Thymus (tissue), 11 donors: ENCODE measurements around the gene STAB2. TPM values are rescaled to one million over a fixed set of nuclear protein-coding genes. Genes with fewer than 3 reads are reported as not detected.
"Not testable (repeated sequence)": the region's sequence is repeated elsewhere in the genome, so short reads cannot be mapped to it uniquely, and the experiment has no call there.

Experiments
- DNase-seq, 9 donors: peaks; one replicate each; pipeline ENCODE4 v3.0.0-alpha.2; 2013; ENCODE audit warnings: low spot score in 9 of 9, low read depth in 6 of 9, missing footprints in 1 of 9
- H3K27ac ChIP-seq, 2 donors: one replicate each; pipeline ENCODE4 v1.5.1; 2013; ENCODE audit warnings: control low read depth in 1 of 2, low read depth in 1 of 2, low read length in 1 of 2, mild to moderate bottlenecking in 1 of 2, moderate library complexity in 1 of 2
- H3K27me3 ChIP-seq, 2 donors: one replicate each; pipeline ENCODE4 v1.5.1; 2013; ENCODE audit warnings: low read length in 1 of 2; ENCODE audit not compliant: control insufficient read depth in 2 of 2, insufficient read depth in 1 of 2
- H3K36me3 ChIP-seq, 2 donors: one replicate each; pipeline ENCODE4 v1.5.1; 2013; ENCODE audit warnings: low read length in 1 of 2, mild to moderate bottlenecking in 1 of 2, moderate library complexity in 1 of 2; ENCODE audit not compliant: control insufficient read depth in 2 of 2, insufficient read depth in 2 of 2
- H3K4me1 ChIP-seq, 2 donors: one replicate each; pipeline ENCODE4 v1.5.1; 2013; ENCODE audit warnings: low read length in 2 of 2; ENCODE audit not compliant: control insufficient read depth in 2 of 2, insufficient read depth in 2 of 2
- H3K4me3 ChIP-seq, 2 donors: one replicate each; pipeline ENCODE4 v1.5.1; 2013; ENCODE audit warnings: low read length in 2 of 2, control low read depth in 1 of 2, mild to moderate bottlenecking in 1 of 2
- H3K9me3 ChIP-seq, 2 donors: one replicate each; pipeline ENCODE4 v1.5.1; 2013; ENCODE audit warnings: low read length in 1 of 2, mild to moderate bottlenecking in 1 of 2; ENCODE audit not compliant: control insufficient read depth in 2 of 2, insufficient read depth in 1 of 2
- WGBS: extraction: QIAGEN DNeasy Blood & Tissue Kit; methylation state at CpG from one replicate; pipeline ENCODE4 v1.1.7; 2013; 5-methylcytosine and 5-hydroxymethylcytosine counted together
- polyA plus RNA-seq: library from polyadenylated mRNA; stranded (reverse); fragments of 200-250 nt; gene quantifications from one replicate; pipeline ENCODE4 v1.2.3, GENCODE V29; 2013
- total RNA-seq: library from RNA; stranded (reverse); fragments of 120-200 nt; gene quantifications from one replicate; pipeline ENCODE4 v1.2.4, GENCODE V29; 2013
- donor health status: healthy.

Gene STAB2
- total and polyA plus RNA-seq, 2 donors = 0.11 to 0.24 TPM

- Histone ChIP-seq H3K27ac (no peak overlapping the region), H3K9me3 (no peaks in the 10 kb centered on the region), H3K27me3 (no peaks in the 10 kb centered on the region), H3K36me3 (no peaks in the 10 kb centered on the region), H3K4me3 (no peak overlapping the region), H3K4me1 (no peaks in the 10 kb centered on the region)
- WGBS = 96% methylated on average over 4 of the region's 4 CpGs
- no peak for DNase-seq
These were observed 219.7 kb downstream of the STAB2 start for GRCh38 chr12:103806803-103807202.

- no peak overlapping the region for H3K4me3 ChIP-seq
- no peaks in the 10 kb centered on the region for H3K4me1 ChIP-seq
- no peak overlapping the region for H3K27ac ChIP-seq
- no peak for DNase-seq
- WGBS = 95% methylated on average over 9 of the region's 9 CpGs
- H3K9me3 ChIP-seq = no peaks in the 10 kb centered on the region
- no peaks in the 10 kb centered on the region for H3K27me3 ChIP-seq
- H3K36me3 ChIP-seq = no peaks in the 10 kb centered on the region
These were observed 220.6 kb downstream of the STAB2 start for GRCh38 chr12:103807561-103808238.

GRCh38 chr12:103808239-103808880, 221.3 kb downstream of the STAB2 start:
- H3K9me3 ChIP-seq = no peaks in the 10 kb centered on the region
- H3K27ac ChIP-seq = no peak overlapping the region
- 94% methylated on average over 6 of the region's 6 CpGs for WGBS
- H3K27me3 ChIP-seq = no peaks in the 10 kb centered on the region
- no peaks in the 10 kb centered on the region for H3K4me1 ChIP-seq
- no peak for DNase-seq
- H3K36me3 ChIP-seq = no peaks in the 10 kb centered on the region
- H3K4me3 ChIP-seq = no peak overlapping the region

- H3K4me1 ChIP-seq = no peaks in the 10 kb centered on the region
- H3K4me3 ChIP-seq = no peak overlapping the region
- no peaks in the 10 kb centered on the region for H3K9me3 ChIP-seq
- 97% methylated on average over 4 of the region's 4 CpGs for WGBS
- no peaks in the 10 kb centered on the region for H3K27me3 ChIP-seq
- no peak for DNase-seq
- no peak overlapping the region for H3K27ac ChIP-seq
- H3K36me3 ChIP-seq = no peaks in the 10 kb centered on the region
These were observed 222.1 kb downstream of the STAB2 start for GRCh38 chr12:103809154-103809553.

GRCh38 chr12:103809639-103810038, 222.6 kb downstream of the STAB2 start:
- H3K27me3 ChIP-seq, H3K4me1 ChIP-seq, H3K4me3 ChIP-seq, DNase-seq, H3K27ac ChIP-seq, H3K9me3 ChIP-seq, H3K36me3 ChIP-seq: not testable (repeated sequence)
- 88% methylated on average over 7 of the region's 7 CpGs for WGBS

GRCh38 chr12:103810111-103810510, 223.0 kb downstream of the STAB2 start:
- no peaks in the 10 kb centered on the region for H3K27me3 ChIP-seq
- WGBS = 87% methylated on average over 5 of the region's 5 CpGs
- no peak overlapping the region for H3K27ac ChIP-seq
- no peak overlapping the region for H3K4me3 ChIP-seq
- no peaks in the 10 kb centered on the region for H3K4me1 ChIP-seq
- H3K36me3 ChIP-seq = no peaks in the 10 kb centered on the region
- DNase-seq = no peak
- no peaks in the 10 kb centered on the region for H3K9me3 ChIP-seq

GRCh38 chr12:103811791-103812190, 224.7 kb downstream of the STAB2 start:
- Histone ChIP-seq H3K9me3 (no peaks in the 10 kb centered on the region), H3K4me1 (no peaks in the 10 kb centered on the region), H3K27ac (no peak overlapping the region), H3K27me3 (no peaks in the 10 kb centered on the region), H3K36me3 (no peaks in the 10 kb centered on the region), H3K4me3 (no peak overlapping the region)
- no peak for DNase-seq
- 90% methylated on average over 6 of the region's 6 CpGs for WGBS

GRCh38 chr12:103812789-103813188, 225.7 kb downstream of the STAB2 start:
- WGBS = 98% methylated on average over 1 of the region's 1 CpG
- Histone ChIP-seq H3K36me3 (no peaks in the 10 kb centered on the region), H3K9me3 (no peaks in the 10 kb centered on the region), H3K4me3 (no peak overlapping the region), H3K4me1 (no peaks in the 10 kb centered on the region), H3K27ac (no peak overlapping the region), H3K27me3 (no peaks in the 10 kb centered on the region)
- no peak for DNase-seq

GRCh38 chr12:103813426-103813825, 226.4 kb downstream of the STAB2 start:
- H3K4me3 ChIP-seq = no peak overlapping the region
- H3K4me1 ChIP-seq = no peaks in the 10 kb centered on the region
- H3K27me3 ChIP-seq = no peaks in the 10 kb centered on the region
- DNase-seq = no peak
- H3K9me3 ChIP-seq = no peaks in the 10 kb centered on the region
- H3K27ac ChIP-seq = no peak overlapping the region
- no peaks in the 10 kb centered on the region for H3K36me3 ChIP-seq
- 98% methylated on average over 3 of the region's 3 CpGs for WGBS
